ENCODE results near the gene MKLN1.
A peak's percentile ranks its signal among the peaks of the same experiment; 100 is the strongest.
"Not testable (repeated sequence)": the region's sequence is repeated elsewhere in the genome, so short reads cannot be mapped to it uniquely, and the experiment has no call there.

MKLN1 gene

DNA sequence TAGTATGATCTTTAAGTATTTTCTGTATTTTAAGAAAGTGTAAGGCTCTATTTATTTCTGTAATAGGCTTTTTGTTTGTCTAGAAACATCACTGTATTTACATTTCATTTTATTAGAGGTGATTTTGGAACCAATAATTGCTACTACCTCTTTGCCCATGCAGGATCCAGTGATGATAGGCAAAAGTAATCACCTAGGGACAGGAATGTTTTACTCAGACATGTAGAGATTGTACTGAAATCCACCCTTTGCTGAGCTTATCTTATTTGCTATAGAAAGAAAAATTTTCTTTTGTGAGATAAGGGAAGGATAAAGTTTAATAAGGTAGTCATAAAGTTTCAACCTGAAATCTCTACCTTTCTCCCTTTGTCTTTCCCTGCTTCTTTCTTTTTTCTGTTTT lies 73.5 kb downstream of the MKLN1 start:
- no peak for DNase-seq (ENCODE audit: low spot score)

DNA sequence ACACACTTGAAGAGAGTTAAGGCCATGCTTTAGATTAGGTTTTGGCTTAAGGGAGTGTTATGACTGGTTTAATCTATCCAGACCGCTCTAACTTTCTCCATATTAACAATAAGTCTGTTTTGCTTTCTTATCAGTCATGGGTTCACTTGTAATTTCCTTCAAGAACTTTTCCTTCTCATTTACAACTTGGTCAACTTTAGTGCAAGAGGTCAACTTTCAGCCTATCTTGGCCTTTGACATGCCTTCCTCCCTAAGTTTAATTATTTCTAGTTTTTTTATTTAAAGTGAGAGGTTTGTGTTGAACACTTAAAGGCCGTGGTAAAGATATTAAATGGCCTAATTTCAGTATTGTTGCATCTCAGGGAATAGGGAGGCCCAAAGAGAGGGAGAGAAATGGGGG lies 75.6 kb downstream of the MKLN1 start:
- DNase-seq (ENCODE audit: low spot score) = no peak

GRCh38 chr7:131404226-131404911 lies 76.7 kb downstream of the MKLN1 start:
- no peak for DNase-seq (ENCODE audit: low spot score)

DNA sequence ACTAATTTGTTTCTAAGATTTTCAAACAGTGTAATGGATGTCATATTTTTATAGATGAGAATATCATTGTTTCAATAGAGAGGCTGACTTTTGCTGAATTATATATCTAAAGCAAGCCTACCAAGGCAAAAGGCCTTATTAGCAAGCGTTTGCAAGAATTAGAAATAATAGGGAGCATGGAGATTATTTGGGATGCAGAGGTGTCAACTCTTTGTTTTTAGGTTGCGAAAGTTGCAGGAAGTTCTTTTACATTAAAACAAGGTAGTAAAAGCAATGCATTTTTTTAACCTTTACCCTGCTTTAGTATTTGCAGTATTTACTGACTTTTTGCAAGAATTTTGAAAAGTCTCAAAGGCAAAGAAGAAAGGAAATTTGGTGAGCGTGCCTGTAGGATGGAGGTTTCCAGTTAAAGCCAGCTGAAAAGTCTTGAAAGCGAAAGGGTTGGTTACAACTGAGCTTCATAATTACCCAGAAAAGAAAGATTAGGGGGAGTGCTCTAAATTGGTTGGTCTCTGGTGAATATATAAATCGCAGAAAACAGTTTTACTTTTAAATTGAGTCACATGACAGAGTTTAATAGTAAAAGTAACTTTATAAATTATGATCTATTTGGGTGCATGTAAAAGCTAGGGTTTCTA lies 81.6 kb downstream of the MKLN1 start:
- DNase-seq (ENCODE audit: low spot score) = no peak

- no peak for DNase-seq (ENCODE audit: low spot score)
Measured at GRCh38 chr7:131412031-131412430, 84.4 kb downstream of the MKLN1 start.

GRCh38 chr7:131413711-131414110 lies 86.0 kb downstream of the MKLN1 start:
- no peak for DNase-seq (ENCODE audit: low spot score)

GRCh38 chr7:131424219-131424822 lies 96.6 kb downstream of the MKLN1 start:
- DNase-seq (ENCODE audit: low spot score) = peak; percentile 15

DNA sequence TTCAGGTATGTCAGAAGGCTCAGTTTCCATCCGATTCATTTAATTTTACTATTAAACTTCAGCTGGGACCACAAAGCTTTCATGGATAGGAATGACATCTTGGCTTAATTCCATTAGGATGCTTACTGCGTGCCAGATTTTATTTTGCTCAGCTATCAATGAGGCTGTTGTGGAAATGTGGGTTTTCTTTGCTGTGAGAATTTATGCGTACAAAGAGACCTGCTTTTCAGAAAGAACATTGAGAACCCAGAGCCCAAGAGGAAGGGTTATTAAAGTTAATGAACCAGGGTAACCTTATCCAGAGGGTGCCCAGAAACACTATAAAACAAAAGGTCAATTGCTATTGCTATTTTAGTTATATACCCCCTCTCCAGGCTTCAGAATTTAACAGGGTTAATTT lies 98.3 kb downstream of the MKLN1 start:
- DNase-seq (ENCODE audit: low spot score) = no peak

- not testable (repeated sequence) for DNase-seq (ENCODE audit: low spot score)
Measured at GRCh38 chr7:131430826-131431225, 103.2 kb downstream of the MKLN1 start.

GRCh38 chr7:131431289-131431688 lies 103.6 kb downstream of the MKLN1 start:
- no peak for DNase-seq (ENCODE audit: low spot score)

GRCh38 chr7:131431756-131432155 lies 104.1 kb downstream of the MKLN1 start:
- DNase-seq (ENCODE audit: low spot score) = no peak

GRCh38 chr7:131436384-131436783 lies 108.7 kb downstream of the MKLN1 start:
- no peak for DNase-seq (ENCODE audit: low spot score)

- no peak for DNase-seq (ENCODE audit: low spot score)
Measured at GRCh38 chr7:131438969-131439368, 111.3 kb downstream of the MKLN1 start.

GRCh38 chr7:131443496-131443895 lies 115.8 kb downstream of the MKLN1 start:
- no peak for DNase-seq (ENCODE audit: low spot score)

DNA sequence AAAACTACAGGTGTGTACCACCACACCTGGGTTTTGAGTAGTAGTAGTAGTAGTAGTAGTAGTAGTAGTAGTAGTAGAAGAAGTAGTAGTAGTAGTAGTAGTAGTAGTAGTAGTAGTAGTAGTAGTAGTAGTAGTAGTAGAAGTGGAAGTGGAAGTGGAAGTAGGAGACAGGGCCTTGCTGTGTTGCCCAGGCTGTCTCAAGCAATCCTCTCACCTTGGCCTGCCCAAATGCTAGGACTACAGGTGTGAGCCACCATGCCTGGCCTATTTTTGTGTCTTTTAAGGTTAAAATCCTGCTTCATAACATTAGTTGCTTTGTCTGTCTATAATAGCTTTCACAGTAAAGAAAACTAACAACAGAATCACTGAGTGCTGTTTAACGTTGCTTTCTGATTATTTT lies 117.0 kb downstream of the MKLN1 start:
- DNase-seq (ENCODE audit: low spot score) = no peak

DNA sequence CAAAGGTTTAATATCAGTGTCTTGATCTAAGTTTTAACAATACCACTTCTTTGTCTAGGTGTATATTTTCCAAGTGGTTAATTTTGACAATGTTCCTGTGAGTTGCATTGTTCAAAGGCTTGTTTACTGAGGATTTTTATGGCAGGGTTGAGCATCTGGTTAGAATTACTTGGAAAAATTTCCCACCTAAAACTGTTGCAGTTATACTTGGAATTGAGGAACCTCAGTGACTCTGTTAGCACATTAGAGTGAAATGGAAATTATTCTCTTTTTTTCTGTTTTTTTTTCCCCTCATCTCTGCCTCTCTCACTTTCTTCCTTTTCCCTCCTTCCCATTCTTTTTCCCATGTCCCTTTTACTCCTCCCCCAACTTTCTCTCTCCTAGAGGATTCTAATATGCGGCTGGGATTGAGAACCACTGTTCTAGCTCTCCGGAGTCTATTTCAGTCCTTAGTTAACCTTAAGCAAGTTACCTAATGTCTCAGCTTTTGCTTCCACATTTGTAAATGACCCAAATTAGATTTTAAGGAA lies 121.8 kb downstream of the MKLN1 start:
- DNase-seq (ENCODE audit: low spot score) = no peak

- no peak for DNase-seq (ENCODE audit: low spot score)
Measured at GRCh38 chr7:131454498-131454897, 126.8 kb downstream of the MKLN1 start.

GRCh38 chr7:131455001-131455400 lies 127.3 kb downstream of the MKLN1 start:
- DNase-seq (ENCODE audit: low spot score) = no peak

GRCh38 chr7:131455546-131455945 lies 127.9 kb downstream of the MKLN1 start:
- DNase-seq (ENCODE audit: low spot score) = no peak

DNA sequence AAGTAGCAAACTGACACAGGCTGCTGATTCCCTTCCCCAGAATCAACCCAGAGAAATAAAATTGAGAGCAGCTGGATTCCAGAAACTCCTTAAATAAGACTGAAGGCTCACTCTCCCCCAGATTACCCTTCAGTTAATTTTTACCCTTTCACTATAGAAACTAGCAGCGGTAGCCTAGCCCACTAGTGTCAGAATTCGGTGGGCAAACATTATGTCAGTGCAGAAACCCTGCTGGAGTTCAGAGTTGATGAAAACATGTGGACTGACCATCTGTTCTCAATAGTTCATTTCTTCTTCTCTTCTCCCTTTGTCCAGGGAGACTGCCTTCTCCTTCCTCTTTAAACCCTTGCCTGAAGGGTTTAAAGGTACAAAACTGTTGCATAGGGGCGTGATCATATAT lies 128.7 kb downstream of the MKLN1 start:
- no peak for DNase-seq (ENCODE audit: low spot score)

- DNase-seq (ENCODE audit: low spot score) = no peak
Measured at GRCh38 chr7:131459256-131459655, 131.6 kb downstream of the MKLN1 start.

GRCh38 chr7:131462059-131462458 lies 134.4 kb downstream of the MKLN1 start:
- no peak for DNase-seq (ENCODE audit: low spot score)

GRCh38 chr7:131462715-131463114 lies 135.0 kb downstream of the MKLN1 start:
- DNase-seq (ENCODE audit: low spot score) = not testable (repeated sequence)

Measured in iPS-NIHi11 (cell line).